NCI-H146 treated with DMSO at 0.1 percent for 48 hours (cell line): Measurements from ENCODE around the gene OR2AT4.
A peak's percentile ranks its signal among the peaks of the same experiment; 100 is the strongest.

Source experiments
- DNase-seq: peaks from one replicate; lab custom pipeline; 2025; ENCODE audit not compliant: unreplicated experiment; lab: John Stamatoyannopoulos, UW

The OR2AT4 gene

GRCh38 chr11:75031771-75032549 lies 64.7 kb downstream of the OR2AT4 start:
- DNase-seq = peak; percentile 5
